ENCODE results near the gene BCAR1. TPM values are rescaled to one million over a fixed set of nuclear protein-coding genes. Genes with fewer than 3 reads are reported as not detected.

BCAR1 gene
- total RNA-seq, 2 donors from 2014 or later = 110 to 130 TPM

- intact Hi-C loops (cut with DNase I) = no loop called here
- Histone ChIP-seq H3K27ac (no peak overlapping the region), H3K4me3 (no peak overlapping the region), H3K9ac (ENCODE audit: low read depth in 2 of 2, low read length in 2 of 2) (peak overlapping the region in 1 of 2 donors; percentile 16), H3K27me3 (no peaks in the 10 kb centered on the region), H3K9me3 (no peaks in the 10 kb centered on the region), H3K36me3 (peaks cover 11% of the 10 kb centered on the region), H3K4me1 (peaks cover 1% of the 10 kb centered on the region)
- DNase-seq = no peak
- TF ChIP-seq CTCF (IDR thresholded peaks at IDR 0.05) = no peak
Observed at GRCh38 chr16:75238853-75239541, 12.4 kb downstream of the BCAR1 start.

- no peak for TF ChIP-seq CTCF (IDR thresholded peaks at IDR 0.05)
- no peak overlapping the region for H3K4me3 ChIP-seq
- peak overlapping the region in 1 of 2 donors; percentile 6 for H3K9ac ChIP-seq (ENCODE audit: low read depth in 2 of 2, low read length in 2 of 2)
- no peaks in the 10 kb centered on the region for H3K27me3 ChIP-seq
- H3K36me3 ChIP-seq = peaks cover 11% of the 10 kb centered on the region
- H3K4me1 ChIP-seq = no peaks in the 10 kb centered on the region
- intact Hi-C loops (cut with DNase I) = no loop called here
- peak; percentile 38 for DNase-seq
- no peak overlapping the region for H3K27ac ChIP-seq
- no peaks in the 10 kb centered on the region for H3K9me3 ChIP-seq
Observed at GRCh38 chr16:75238132-75238852, 13.1 kb downstream of the BCAR1 start.

DNA sequence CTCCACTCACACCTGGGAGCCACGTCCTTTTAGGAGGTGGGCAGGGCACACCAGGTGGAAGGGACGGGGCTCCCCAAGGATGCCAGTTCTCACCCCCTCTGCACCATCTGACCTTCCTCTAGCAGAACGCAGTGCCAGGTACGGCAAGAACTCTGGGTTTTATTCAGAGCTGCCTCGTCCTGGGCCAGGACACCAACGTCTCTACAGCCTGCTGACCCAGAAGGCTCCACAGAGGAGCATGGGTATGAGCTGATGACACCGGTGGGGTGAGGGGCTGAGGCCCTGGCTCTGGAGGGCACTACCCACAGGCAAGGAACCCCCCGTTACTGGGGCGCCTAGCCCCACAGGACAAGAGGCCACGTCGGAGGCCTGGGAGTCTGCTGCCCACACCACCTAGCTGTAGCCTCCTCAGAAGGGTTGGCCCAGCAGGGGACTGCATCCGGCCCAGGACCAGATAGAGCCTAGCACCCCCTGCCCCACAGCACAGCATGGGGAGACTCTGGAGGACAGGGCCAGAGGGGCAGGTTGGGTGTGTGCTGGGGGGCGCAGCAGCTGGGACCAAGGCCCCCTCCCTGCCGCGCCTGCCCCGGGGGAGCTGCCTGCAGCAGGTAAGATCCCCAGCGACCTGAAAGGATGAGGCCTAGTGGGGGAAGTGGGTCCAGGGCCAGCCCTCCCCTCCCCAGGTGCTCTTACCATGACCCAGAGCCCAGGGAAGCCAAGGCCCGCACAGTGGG, 13.9 kb downstream of the BCAR1 start:
- H3K9ac ChIP-seq (ENCODE audit: low read depth in 2 of 2, low read length in 2 of 2) = peak overlapping the region in 1 of 2 donors; percentile 6
- peak; percentile 17 for DNase-seq
- H3K4me1 ChIP-seq = no peaks in the 10 kb centered on the region
- H3K9me3 ChIP-seq = no peaks in the 10 kb centered on the region
- no peak overlapping the region for H3K4me3 ChIP-seq
- no peak overlapping the region for H3K27ac ChIP-seq
- peaks cover 11% of the 10 kb centered on the region for H3K36me3 ChIP-seq
- intact Hi-C loops (cut with DNase I) = no loop called here
- H3K27me3 ChIP-seq = no peaks in the 10 kb centered on the region
- TF ChIP-seq CTCF (IDR thresholded peaks at IDR 0.05) = no peak

DNA sequence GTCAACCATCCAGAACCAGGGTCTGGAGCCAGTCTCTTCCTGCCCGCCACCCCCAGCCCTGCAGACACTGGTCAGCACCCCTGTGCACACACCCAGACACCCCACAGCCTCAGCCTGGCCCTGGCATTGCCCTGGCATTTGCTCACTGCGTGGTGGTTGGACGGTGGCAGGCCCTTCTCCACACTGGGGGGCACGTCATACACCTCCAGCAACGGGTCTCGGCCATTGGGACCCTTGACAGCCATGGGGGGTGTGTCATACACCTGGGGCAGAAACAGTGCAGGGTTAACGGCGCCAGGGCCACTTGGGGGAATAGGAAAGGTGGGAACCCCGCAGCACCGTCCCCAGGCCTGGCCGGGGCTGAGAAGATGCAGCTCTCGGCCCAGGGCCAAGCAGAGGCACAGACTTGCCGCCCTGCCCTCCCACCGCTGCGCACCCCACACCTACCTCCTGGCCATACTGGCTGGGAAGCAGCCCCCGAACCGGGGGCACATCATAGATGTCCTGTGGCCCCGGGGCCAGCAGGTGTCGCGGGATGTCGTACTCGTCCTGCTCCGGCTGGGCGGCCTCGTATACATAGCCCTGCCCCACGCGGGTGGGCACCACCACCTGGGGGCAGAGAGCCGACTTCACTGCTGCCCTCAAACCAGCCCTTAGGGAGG, 14.6 kb downstream of the BCAR1 start:
- no peak overlapping the region for H3K27ac ChIP-seq
- H3K4me3 ChIP-seq = no peak overlapping the region
- H3K9ac ChIP-seq (ENCODE audit: low read depth in 2 of 2, low read length in 2 of 2) = no peak overlapping the region
- no peak for TF ChIP-seq CTCF (IDR thresholded peaks at IDR 0.05)
- peaks cover 6% of the 10 kb centered on the region for H3K36me3 ChIP-seq
- DNase-seq = no peak
- H3K9me3 ChIP-seq = no peaks in the 10 kb centered on the region
- intact Hi-C loops (cut with DNase I) = no loop called here
- H3K27me3 ChIP-seq = no peaks in the 10 kb centered on the region
- no peaks in the 10 kb centered on the region for H3K4me1 ChIP-seq

- no peaks in the 10 kb centered on the region for H3K9me3 ChIP-seq
- no peak overlapping the region for H3K9ac ChIP-seq (ENCODE audit: low read depth in 2 of 2, low read length in 2 of 2)
- no peak overlapping the region for H3K27ac ChIP-seq
- H3K4me3 ChIP-seq = no peak overlapping the region
- H3K36me3 ChIP-seq = peaks cover 3% of the 10 kb centered on the region
- no peak for DNase-seq
- H3K27me3 ChIP-seq = no peaks in the 10 kb centered on the region
- no peaks in the 10 kb centered on the region for H3K4me1 ChIP-seq
- TF ChIP-seq CTCF (IDR thresholded peaks at IDR 0.05) = no peak
- intact Hi-C loops (cut with DNase I) = no loop called here
Observed at GRCh38 chr16:75236232-75236631, 15.2 kb downstream of the BCAR1 start.

Measured in colonic mucosa (tissue), 4 donors.